ENCODE data around the gene SLIT1.

DNA sequence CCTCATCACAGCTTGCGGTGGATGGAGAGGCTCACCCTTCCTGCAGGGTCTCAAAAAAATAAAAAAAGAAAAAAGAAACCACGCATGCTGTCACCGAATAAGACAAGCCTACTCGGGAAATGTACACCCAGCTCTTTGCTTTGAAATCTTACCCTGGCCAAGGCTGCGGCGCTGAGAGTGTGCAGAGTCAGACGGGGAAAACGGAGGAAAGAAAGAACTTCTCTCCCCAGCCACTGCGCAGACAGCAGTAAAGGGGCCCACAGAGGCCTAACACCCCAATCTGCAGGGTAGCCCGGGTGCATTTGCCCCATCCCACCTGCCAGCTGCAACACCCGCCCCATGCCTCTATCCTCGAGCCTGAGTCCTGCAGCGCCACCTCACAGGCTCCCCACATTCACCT is 14.8 kb downstream of the SLIT1 start:
- TF ChIP-seq CTCF (optimal IDR thresholded peaks at IDR 0.05 in 1 of 3, IDR thresholded peaks at IDR 0.05 in 1 of 3, conservative IDR thresholded peaks at IDR 0.05 in 1 of 3; ENCODE audit: extremely low read depth in 1 of 3, insufficient read depth in 2 of 3, low read length in 3 of 3) (no peak), EZH2 (IDR thresholded peaks at IDR 0.05; ENCODE audit: low read length) (no peak)

Measured in keratinocyte (primary cell).